HCT116 (cell line): Measurements from ENCODE around the gene CDHR5.

Experiments
- CEBPB ChIP-seq: IDR thresholded peaks from 2 replicates; pipeline ENCODE4 v1.6.1; 2012; ENCODE audit warnings: low read depth
- EZH2 ChIP-seq: fragments of 200-600 bp; sonication (generic); IDR thresholded peaks from 2 replicates; pipeline ENCODE4 v1.6.1; 2017; ENCODE audit warnings: antibody characterized with exemption, mixed run types
- FOSL1 ChIP-seq: IDR thresholded peaks from 2 replicates; pipeline ENCODE4 v1.6.1; 2012; ENCODE audit warnings: low read depth
- POLR2A ChIP-seq: IDR thresholded peaks from 2 replicates; pipeline ENCODE4 v1.7.0; 2011; ENCODE audit warnings: borderline replicate concordance; ENCODE audit not compliant: insufficient read depth, insufficient read length; ENCODE audit errors: extremely low read depth
- POLR2AphosphoS5 ChIP-seq: IDR thresholded peaks from 2 replicates; pipeline ENCODE4 v1.6.1; 2011; ENCODE audit warnings: mild to moderate bottlenecking, low read depth, low read length, moderate library complexity
- RAD21 ChIP-seq: IDR thresholded peaks from 2 replicates; pipeline ENCODE4 v1.6.1; 2012; ENCODE audit warnings: low read depth, mild to moderate bottlenecking
- SP1 ChIP-seq: IDR thresholded peaks from 2 replicates; pipeline ENCODE4 v1.6.1; 2012; ENCODE audit warnings: low read depth
- SRF ChIP-seq: IDR thresholded peaks from 2 replicates; pipeline ENCODE4 v1.6.1; 2012; ENCODE audit warnings: low read depth
- TF ChIP-seq, protein P1 (sequence below), 3 experiments: fragments of 200-600 bp in 1 of 3; sonication (generic) in 1 of 3; IDR thresholded peaks in 2 of 3; conservative IDR thresholded peaks in 1 of 3; 2 replicates each; pipeline ENCODE4 v1.5.1; 2012 to 2017; ENCODE audit warnings: low read depth in 2 of 3, low read length in 2 of 3, antibody characterized with exemption in 1 of 3, borderline replicate concordance in 1 of 3, control low read depth in 1 of 3, mild to moderate bottlenecking in 1 of 3, mixed read lengths in 1 of 3, mixed run types in 1 of 3, moderate library complexity in 1 of 3; ENCODE audit not compliant: insufficient read depth in 1 of 3

DNA sequence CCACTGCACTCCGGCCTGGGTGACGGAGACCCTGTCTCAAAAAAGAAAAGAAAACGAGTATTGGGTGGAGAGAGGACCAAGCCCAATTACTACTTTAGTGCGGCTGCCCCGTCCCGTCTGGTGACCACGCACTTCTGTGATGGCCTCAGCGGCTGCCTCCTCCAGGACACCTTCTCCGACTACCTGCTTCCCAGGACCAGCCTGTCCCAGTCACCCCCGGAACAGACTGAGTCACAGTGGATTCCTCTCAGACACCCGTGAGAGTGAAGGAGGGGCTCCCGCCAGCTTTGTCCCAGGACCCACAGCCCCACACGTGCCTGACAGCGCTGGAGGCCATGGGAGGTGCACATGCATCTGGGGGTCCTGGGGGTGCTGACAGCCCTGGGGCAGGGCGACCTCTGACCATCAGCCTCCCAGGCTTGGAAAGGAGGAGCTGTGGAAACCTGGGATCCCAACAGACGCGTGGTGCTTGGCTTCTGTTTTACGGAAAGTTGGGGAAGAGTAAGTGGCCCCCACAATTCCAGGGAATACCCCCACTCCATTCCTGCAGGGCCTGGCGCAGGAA lies 17.1 kb upstream of the CDHR5 start:
- TF ChIP-seq, protein P1, sequence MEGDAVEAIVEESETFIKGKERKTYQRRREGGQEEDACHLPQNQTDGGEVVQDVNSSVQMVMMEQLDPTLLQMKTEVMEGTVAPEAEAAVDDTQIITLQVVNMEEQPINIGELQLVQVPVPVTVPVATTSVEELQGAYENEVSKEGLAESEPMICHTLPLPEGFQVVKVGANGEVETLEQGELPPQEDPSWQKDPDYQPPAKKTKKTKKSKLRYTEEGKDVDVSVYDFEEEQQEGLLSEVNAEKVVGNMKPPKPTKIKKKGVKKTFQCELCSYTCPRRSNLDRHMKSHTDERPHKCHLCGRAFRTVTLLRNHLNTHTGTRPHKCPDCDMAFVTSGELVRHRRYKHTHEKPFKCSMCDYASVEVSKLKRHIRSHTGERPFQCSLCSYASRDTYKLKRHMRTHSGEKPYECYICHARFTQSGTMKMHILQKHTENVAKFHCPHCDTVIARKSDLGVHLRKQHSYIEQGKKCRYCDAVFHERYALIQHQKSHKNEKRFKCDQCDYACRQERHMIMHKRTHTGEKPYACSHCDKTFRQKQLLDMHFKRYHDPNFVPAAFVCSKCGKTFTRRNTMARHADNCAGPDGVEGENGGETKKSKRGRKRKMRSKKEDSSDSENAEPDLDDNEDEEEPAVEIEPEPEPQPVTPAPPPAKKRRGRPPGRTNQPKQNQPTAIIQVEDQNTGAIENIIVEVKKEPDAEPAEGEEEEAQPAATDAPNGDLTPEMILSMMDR (IDR thresholded peaks at IDR 0.05 in 2 of 3, conservative IDR thresholded peaks at IDR 0.05 in 1 of 3; ENCODE audit: borderline replicate concordance in 1 of 3, insufficient read depth in 1 of 3, low read depth in 2 of 3, low read length in 2 of 3): no peak
- TF ChIP-seq POLR2A (no peak), EZH2 (no peak), POLR2AphosphoS5 (no peak), RAD21 (no peak), SP1 (no peak), FOSL1 (no peak), SRF (no peak), CEBPB (no peak)
